GM23338 (cell line): ENCODE measurements around the gene TECTA.

Experiments used
- CREB1 ChIP-seq: fragments of 250-450 bp; sonication (Bioruptor Pico); IDR thresholded peaks from 2 replicates; pipeline ENCODE4 v1.5.0; 2020; ENCODE audit warnings: low read depth, mild to moderate bottlenecking, moderate library complexity
- EZH2 ChIP-seq: fragments of 200-600 bp; sonication (generic); IDR thresholded peaks from one replicate; pipeline ENCODE4 v1.8.0; 2017; ENCODE audit warnings: antibody characterized with exemption, mild to moderate bottlenecking, low read depth; ENCODE audit not compliant: unreplicated experiment
- EZH2phosphoT487 ChIP-seq: fragments of 200-600 bp; sonication (generic); IDR thresholded peaks from one replicate; pipeline ENCODE4 v1.8.1; 2018; ENCODE audit warnings: antibody characterized with exemption; ENCODE audit not compliant: unreplicated experiment
- JUNB ChIP-seq: IDR thresholded peaks from one replicate; pipeline ENCODE4 v1.6.1; 2016; ENCODE audit warnings: antibody characterized with exemption; ENCODE audit not compliant: unreplicated experiment
- NANOG ChIP-seq: IDR thresholded peaks from 2 replicates; pipeline ENCODE4 v1.6.1; 2016; ENCODE audit warnings: antibody characterized with exemption, borderline replicate concordance
- POLR2AphosphoS5 ChIP-seq: IDR thresholded peaks from 2 replicates; pipeline ENCODE4 v1.6.1; 2016; ENCODE audit warnings: antibody characterized with exemption, low read depth
- TF ChIP-seq, protein P1 (sequence below), 2 experiments: fragments of 200-600 bp in 1 of 2; sonication (generic) in 1 of 2; conservative IDR thresholded peaks; 2 replicates each; pipeline versions ENCODE4 v1.5.1 to v1.6.1; 2016 to 2017; ENCODE audit warnings: antibody characterized with exemption in 2 of 2, low read depth in 2 of 2, mild to moderate bottlenecking in 2 of 2, moderate library complexity in 1 of 2

DNA sequence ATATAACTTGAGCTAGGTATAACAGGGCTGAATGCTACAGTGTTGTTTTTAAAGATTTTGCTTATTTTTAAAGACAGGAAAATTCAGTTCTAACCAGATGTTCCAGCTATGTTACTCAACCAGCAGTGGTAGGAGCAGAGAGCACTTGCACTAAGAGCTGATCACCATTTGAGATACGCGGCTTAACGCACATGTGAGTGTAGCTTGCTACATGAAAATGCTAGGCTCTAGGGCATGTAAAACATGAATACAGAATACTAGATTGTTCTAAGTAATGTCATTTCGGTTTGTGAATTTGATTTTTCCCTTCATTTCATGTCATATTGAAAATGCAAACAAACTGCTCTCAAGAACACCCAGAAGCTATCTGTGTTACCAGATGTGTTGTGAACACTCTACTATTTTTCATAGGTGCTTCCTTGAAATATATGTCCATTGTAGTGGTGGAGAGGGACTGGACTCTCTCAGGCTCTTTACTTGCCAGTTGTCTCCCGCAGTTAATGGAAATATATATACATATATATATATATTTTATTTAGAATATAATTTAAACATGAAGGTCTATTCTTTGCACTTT, 10.8 kb upstream of the TECTA start:
- TF ChIP-seq NANOG (no peak), EZH2 (no peak), POLR2AphosphoS5 (no peak), EZH2phosphoT487 (no peak), JUNB (no peak), CREB1 (CRISPR knock-in tag) (no peak)
- TF ChIP-seq, protein P1, sequence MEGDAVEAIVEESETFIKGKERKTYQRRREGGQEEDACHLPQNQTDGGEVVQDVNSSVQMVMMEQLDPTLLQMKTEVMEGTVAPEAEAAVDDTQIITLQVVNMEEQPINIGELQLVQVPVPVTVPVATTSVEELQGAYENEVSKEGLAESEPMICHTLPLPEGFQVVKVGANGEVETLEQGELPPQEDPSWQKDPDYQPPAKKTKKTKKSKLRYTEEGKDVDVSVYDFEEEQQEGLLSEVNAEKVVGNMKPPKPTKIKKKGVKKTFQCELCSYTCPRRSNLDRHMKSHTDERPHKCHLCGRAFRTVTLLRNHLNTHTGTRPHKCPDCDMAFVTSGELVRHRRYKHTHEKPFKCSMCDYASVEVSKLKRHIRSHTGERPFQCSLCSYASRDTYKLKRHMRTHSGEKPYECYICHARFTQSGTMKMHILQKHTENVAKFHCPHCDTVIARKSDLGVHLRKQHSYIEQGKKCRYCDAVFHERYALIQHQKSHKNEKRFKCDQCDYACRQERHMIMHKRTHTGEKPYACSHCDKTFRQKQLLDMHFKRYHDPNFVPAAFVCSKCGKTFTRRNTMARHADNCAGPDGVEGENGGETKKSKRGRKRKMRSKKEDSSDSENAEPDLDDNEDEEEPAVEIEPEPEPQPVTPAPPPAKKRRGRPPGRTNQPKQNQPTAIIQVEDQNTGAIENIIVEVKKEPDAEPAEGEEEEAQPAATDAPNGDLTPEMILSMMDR (conservative IDR thresholded peaks at IDR 0.05; ENCODE audit: low read depth in 2 of 2), result no peak
